NCI-H526 treated with DMSO at 0.1 percent for 48 hours (cell line): ENCODE measurements around the gene MIDN.

Experiments used
- DNase-seq: peaks from one replicate; lab custom pipeline; 2025; lab: John Stamatoyannopoulos, UW

The MIDN gene

GRCh38 chr19:1233115-1233667 lies 15.2 kb upstream of the MIDN start:
- no peak for DNase-seq

GRCh38 chr19:1234051-1234954 lies 14.1 kb upstream of the MIDN start:
- DNase-seq, result no peak

- DNase-seq, result no peak
These were observed 13.4 kb upstream of the MIDN start for GRCh38 chr19:1234955-1235380.

GRCh38 chr19:1235625-1236538 lies 12.5 kb upstream of the MIDN start:
- DNase-seq, result no peak

GRCh38 chr19:1236576-1236975 lies 11.8 kb upstream of the MIDN start:
- no peak for DNase-seq

GRCh38 chr19:1237027-1237659 lies 11.2 kb upstream of the MIDN start:
- no peak for DNase-seq

GRCh38 chr19:1237754-1238368 lies 10.5 kb upstream of the MIDN start, which contains the start of gene CBARP:
Gene CBARP (minus strand): TSS chr19:1238005. CDS start chr19:1236100, 1,905 bp downstream.
- DNase-seq, result no peak

GRCh38 chr19:1238369-1239303 lies 9.7 kb upstream of the MIDN start:
- no peak for DNase-seq

- DNase-seq, result no peak
These were observed 9.0 kb upstream of the MIDN start for GRCh38 chr19:1239420-1239795.

- peak; percentile 38 for DNase-seq
These were observed 8.3 kb upstream of the MIDN start for GRCh38 chr19:1239796-1240737.

GRCh38 chr19:1240925-1241324 lies 7.5 kb upstream of the MIDN start:
- DNase-seq, result no peak

GRCh38 chr19:1241417-1242095 lies 6.8 kb upstream of the MIDN start, which contains the start of gene ATP5F1D:
Gene ATP5F1D (plus strand): TSS chr19:1241751. CDS start chr19:1241851, 100 bp downstream.
- peak; percentile 55 for DNase-seq

GRCh38 chr19:1243768-1244692 lies 4.4 kb upstream of the MIDN start:
- DNase-seq, result no peak

GRCh38 chr19:1244693-1245451 lies 3.5 kb upstream of the MIDN start:
- no peak for DNase-seq

- no peak for DNase-seq
These were observed 2.7 kb upstream of the MIDN start for GRCh38 chr19:1245494-1246264.
